ENCODE results near the gene DEFB132.

DEFB132 gene

DNA sequence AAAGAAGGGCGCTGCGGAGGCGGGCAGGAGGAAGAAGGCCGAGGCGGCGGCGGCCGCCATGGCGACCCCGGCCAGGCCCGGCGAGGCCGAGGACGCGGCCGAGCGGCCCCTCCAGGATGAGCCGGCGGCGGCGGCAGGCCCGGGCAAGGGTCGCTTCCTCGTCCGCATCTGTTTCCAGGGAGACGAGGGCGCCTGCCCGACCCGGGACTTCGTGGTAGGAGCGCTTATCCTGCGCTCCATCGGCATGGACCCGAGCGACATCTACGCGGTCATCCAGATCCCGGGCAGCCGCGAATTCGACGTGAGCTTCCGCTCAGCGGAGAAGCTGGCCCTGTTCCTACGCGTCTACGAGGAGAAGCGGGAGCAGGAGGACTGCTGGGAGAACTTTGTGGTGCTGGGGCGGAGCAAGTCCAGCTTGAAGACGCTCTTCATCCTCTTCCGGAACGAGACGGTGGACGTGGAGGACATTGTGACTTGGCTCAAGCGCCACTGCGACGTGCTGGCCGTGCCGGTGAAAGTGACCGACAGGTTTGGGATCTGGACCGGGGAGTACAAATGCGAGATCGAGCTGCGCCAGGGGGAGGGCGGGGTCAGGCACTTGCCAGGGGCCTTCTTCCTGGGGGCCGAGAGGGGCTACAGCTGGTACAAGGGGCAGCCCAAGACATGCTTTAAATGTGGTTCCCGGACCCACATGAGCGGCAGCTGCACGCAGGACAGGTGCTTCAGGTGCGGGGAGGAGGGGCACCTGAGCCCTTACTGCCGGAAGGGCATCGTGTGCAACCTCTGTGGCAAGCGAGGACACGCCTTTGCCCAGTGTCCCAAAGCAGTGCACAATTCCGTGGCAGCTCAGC lies 40.6 kb downstream of the DEFB132 start:
- DNase-seq, result peak; percentile 71
- peaks cover 52% of the 10 kb centered on the region for H3K36me3 Mint-ChIP-seq (ENCODE audit: low read depth)
- no peaks in the 10 kb centered on the region for H3K27me3 Mint-ChIP-seq
- no peaks in the 10 kb centered on the region for H3K9me3 Mint-ChIP-seq
- peak overlapping the region; percentile 92 for H3K27ac Mint-ChIP-seq
- peaks cover 52% of the 10 kb centered on the region for H3K4me1 Mint-ChIP-seq (ENCODE audit: low read depth)
- peak overlapping the region; percentile 87 for H3K4me3 Mint-ChIP-seq

DNA sequence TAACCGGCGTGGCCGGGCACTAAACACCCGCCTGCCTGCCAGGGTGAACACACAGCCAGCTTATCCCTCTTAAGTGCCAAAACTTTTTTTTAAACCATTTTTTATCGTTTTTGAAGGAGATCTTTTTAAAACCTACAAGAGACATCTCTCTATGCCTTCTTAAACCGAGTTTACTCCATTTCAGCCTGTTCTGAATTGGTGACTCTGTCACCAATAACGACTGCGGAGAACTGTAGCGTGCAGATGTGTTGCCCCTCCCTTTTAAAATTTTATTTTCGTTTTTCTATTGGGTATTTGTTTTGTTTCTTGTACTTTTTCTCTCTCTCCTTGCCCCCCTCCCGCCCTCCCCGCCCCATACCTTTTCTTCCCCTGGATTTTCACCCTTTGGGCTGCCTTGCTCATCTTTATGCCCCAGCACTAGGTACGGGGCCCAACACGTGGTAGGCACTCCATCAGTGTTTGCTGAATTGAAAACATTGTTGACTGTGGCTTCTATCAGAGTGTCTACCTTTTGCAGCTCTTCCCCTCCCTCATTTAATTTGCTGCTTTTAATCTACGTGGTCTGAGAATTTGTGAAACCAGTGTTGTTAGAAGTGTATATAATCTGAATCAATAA lies 41.4 kb downstream of the DEFB132 start:
- peaks cover 52% of the 10 kb centered on the region for H3K4me1 Mint-ChIP-seq (ENCODE audit: low read depth)
- no peaks in the 10 kb centered on the region for H3K9me3 Mint-ChIP-seq
- peak overlapping the region; percentile 87 for H3K4me3 Mint-ChIP-seq
- no peaks in the 10 kb centered on the region for H3K27me3 Mint-ChIP-seq
- peak overlapping the region; percentile 92 for H3K27ac Mint-ChIP-seq
- DNase-seq, result no peak
- peaks cover 52% of the 10 kb centered on the region for H3K36me3 Mint-ChIP-seq (ENCODE audit: low read depth)

DNA sequence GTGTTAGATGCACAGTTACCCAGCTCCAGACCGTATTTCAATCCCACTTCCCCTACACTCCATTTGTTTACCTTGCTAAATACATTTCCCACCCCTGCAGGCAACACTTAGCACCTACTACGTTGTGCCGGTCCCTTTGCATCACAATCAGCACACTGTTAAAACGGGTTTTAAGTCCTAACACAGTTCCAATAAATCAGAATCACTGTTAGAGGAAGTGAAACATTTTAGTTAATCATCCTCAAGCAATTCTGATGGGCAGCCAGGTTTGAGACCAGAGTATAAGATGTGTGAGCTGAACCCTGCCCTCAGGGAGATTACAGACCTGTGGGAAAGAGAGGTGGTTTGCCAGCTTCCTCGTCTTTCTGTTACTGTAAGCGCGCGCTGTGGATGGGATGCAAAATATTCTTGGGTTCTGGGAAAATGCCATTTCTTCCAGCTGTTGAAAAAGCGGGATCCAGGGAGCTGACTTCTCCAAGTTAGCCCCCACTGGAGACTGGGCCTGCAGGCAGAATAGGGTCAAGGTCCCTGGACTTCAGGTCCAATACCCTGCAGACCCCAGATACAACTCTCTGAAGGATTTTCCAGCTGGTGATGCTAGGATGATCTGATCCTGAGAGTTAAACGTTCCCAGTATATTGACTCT lies 42.9 kb downstream of the DEFB132 start:
- DNase-seq, result no peak
- peak overlapping the region; percentile 86 for H3K27ac Mint-ChIP-seq
- H3K36me3 Mint-ChIP-seq (ENCODE audit: low read depth), result peaks cover 52% of the 10 kb centered on the region
- peak overlapping the region; percentile 87 for H3K4me3 Mint-ChIP-seq
- peaks cover 52% of the 10 kb centered on the region for H3K4me1 Mint-ChIP-seq (ENCODE audit: low read depth)
- H3K9me3 Mint-ChIP-seq, result no peaks in the 10 kb centered on the region
- no peaks in the 10 kb centered on the region for H3K27me3 Mint-ChIP-seq

DNA sequence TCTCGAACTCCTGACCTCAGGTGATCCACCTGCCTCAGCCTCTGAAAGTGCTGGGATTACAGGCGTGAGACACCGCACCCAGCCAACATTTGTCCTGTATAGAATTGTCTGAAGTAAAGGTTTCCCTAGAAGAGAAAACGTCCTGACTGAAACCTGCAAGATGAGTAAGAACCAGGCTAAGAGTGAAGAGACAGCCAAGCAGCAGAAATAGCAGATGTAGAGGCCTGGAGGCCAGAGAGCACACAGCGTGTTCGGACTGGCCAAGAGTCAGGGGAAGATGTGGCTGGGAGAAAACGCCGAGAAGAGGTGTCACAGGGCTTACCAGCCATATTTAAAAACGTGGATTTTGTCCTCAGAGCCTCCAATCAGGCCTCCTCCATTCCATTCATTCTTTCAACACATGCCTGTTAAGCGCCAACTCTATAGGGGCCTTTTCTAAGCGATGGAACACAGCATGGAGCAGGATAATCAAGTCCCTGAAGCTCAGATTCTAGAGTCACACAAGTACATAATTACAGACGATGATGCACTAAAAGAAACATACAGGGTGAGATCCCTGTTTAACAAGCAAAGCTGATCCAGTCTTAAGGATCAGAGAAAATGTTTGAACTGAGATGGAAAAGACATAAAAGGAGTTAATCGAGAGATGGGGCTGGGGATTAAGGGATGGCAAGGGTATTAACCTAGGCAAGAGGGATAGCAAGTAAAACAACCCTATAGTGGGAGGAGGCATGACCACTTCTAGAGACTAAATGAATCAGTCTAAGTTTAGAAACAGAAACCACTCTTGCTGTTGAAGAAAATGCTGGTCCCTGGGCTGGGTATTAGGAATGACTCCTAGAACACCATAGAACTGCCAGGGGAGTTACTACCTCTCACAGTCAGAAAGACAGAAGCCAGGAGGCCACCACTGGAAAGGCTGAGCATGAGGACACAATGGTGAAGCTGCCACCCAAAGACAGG lies 44.6 kb downstream of the DEFB132 start:
- H3K4me3 Mint-ChIP-seq, result peak overlapping the region; percentile 53
- DNase-seq, result no peak

DNA sequence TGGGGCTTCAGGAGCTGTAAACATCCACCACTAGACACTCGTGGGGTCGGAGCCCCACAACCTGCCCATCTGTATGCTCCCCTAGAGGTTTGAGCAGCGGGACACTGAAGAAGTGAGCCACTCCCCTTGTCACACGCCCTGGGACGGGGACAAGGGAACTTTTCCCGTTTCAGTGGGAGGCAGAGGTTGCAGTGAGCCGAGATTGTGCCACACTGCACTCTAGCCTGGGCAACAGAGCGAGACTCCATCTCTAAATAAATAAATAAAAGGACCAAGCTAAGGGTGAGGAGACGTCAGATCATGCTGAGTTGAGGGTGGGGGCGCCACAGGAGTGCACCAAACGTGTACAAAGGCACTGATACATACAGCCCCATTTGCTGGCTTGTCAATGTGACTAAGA lies 48.2 kb downstream of the DEFB132 start:
- Mint-ChIP-seq H3K4me3 (no peak overlapping the region), H3K4me1 (ENCODE audit: low read depth) (peaks cover 33% of the 10 kb centered on the region)

More for the DNA sequence above, 44.6 kb downstream of the DEFB132 start:
- H3K36me3 Mint-ChIP-seq (ENCODE audit: low read depth), result peaks cover 48% of the 10 kb centered on the region
- no peaks in the 10 kb centered on the region for H3K9me3 Mint-ChIP-seq
- H3K27me3 Mint-ChIP-seq, result no peaks in the 10 kb centered on the region
- H3K4me1 Mint-ChIP-seq (ENCODE audit: low read depth), result peaks cover 40% of the 10 kb centered on the region
- H3K27ac Mint-ChIP-seq, result peak overlapping the region; percentile 56

DNA sequence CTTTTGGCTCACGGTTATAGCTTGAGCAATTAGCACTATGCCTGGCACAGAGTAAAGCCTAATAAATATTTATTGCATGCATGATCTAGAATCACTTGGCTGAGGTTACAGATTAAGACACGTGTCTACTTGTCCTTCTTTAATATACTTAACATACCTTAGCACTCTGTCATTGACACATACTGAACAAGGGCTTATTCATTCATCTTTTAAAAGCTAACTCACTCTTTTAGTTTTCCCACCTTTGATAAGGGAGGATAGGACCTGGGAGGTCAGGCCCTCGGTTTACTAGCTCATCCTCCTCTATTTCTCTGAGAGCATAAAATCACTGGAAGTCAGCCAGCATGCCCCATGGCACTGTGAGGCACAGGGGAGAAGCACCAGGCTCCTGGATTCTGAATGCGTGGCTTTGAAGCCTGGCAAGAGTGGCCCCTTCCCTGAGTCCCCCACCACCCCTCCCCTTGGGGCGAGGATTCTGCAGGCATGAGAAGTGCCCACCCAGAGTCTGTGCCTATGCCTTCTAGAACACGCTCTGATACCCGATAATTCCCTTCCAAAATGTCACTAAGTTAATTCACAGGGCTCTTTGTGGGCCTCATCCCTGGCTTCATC lies 51.0 kb downstream of the DEFB132 start:
- H3K27me3 Mint-ChIP-seq, result no peaks in the 10 kb centered on the region
- DNase-seq, result no peak
- peaks cover 14% of the 10 kb centered on the region for H3K4me1 Mint-ChIP-seq (ENCODE audit: low read depth)
- no peaks in the 10 kb centered on the region for H3K36me3 Mint-ChIP-seq (ENCODE audit: low read depth)
- no peak overlapping the region for H3K27ac Mint-ChIP-seq
- H3K4me3 Mint-ChIP-seq, result no peak overlapping the region
- no peaks in the 10 kb centered on the region for H3K9me3 Mint-ChIP-seq

More for the DNA sequence above, 48.2 kb downstream of the DEFB132 start:
- Mint-ChIP-seq H3K9me3 (no peaks in the 10 kb centered on the region), H3K27ac (no peak overlapping the region), H3K36me3 (ENCODE audit: low read depth) (peaks cover 17% of the 10 kb centered on the region), H3K27me3 (no peaks in the 10 kb centered on the region)
- no peak for DNase-seq

DNA sequence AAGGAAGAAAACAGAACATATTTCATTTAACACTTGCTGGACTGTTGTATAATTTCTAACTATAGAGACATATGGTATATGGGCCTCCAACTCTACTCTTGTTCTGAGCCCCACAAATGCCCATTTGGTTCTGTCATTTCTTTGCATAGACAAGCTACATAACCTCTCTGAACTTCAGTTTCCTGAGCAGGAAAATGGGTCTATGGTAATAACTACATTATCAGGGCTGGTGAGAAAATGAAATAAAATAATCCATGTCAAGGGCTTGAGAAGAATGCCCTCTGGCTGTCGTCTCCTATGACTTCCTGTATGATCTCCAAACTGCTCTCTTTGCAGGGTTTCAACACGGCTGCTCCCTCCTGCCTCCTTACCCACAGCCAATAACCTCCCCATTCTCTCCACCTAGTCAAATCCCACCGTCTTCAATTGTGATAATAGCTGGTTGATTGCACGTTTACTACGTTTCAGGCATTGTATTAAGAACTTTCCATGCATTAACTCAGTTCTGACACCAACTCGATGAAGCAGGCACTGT lies 51.8 kb downstream of the DEFB132 start:
- Mint-ChIP-seq H3K9me3 (no peaks in the 10 kb centered on the region), H3K27ac (no peak overlapping the region), H3K27me3 (no peaks in the 10 kb centered on the region), H3K4me3 (no peak overlapping the region), H3K36me3 (ENCODE audit: low read depth) (no peaks in the 10 kb centered on the region), H3K4me1 (ENCODE audit: low read depth) (peaks cover 16% of the 10 kb centered on the region)
- no peak for DNase-seq

DNA sequence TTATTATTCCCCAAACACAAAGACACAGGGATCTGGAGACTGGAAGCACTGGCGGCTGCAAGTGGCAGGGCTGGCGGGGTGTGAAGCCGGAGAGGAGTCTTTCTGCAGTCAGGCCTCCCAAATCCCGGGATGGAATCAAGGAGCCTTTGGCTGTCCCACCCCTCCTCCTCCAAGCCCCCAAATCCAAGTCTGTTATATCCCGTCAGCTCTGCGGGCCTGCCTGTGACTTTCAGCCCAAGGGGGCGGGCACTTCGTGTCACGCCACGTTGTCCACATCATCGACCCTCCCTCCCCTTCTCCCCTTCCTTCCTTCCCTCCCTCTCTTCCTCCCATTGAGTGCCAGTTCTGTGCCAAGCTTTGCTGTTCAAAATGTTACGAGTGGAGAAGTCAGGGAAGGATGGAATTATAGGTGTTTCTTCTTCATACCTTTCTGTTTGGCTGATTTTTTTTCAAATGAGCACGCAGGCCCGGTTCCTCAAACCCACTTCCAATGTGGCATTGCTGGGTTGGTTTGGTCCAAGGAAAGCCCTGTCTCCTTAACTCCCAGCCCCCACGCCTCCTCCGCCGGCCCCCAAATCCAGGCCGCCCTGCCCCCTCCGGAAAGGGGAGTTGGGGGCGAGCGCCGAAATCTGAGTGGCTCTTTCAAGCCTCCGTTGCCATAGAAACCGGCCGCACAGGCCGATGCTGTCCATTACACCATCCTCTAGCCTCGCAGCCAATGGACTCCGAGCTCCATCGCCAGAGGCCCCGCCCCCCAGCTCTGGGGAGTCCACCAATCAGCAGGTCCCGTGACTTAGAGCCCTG lies 52.5 kb downstream of the DEFB132 start:
- no peak overlapping the region for H3K27ac Mint-ChIP-seq
- DNase-seq, result peak; percentile 84
- no peaks in the 10 kb centered on the region for H3K9me3 Mint-ChIP-seq
- H3K4me1 Mint-ChIP-seq (ENCODE audit: low read depth), result peaks cover 16% of the 10 kb centered on the region
- H3K36me3 Mint-ChIP-seq (ENCODE audit: low read depth), result no peaks in the 10 kb centered on the region
- H3K4me3 Mint-ChIP-seq, result peak overlapping the region; percentile 65
- H3K27me3 Mint-ChIP-seq, result no peaks in the 10 kb centered on the region

DNA sequence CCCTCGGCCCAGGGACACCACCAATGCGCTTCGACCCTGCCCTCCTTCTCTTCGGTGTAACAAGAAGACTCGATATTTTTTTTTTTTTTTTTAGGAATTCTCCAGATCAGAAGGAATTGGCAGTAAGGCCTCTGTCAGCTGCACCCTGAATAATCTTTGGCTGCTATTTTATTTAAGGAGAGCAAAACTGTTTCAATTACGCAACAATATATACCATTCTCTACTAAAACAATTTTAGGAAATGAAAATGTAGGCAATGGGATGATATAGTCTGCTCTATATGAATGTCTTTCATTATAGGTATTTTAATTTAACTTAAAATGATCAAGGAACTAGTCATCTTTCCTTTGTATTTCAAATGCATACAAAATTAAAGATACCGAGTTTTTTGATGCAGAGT lies 53.1 kb downstream of the DEFB132 start:
- Mint-ChIP-seq H3K27ac (no peak overlapping the region), H3K4me1 (ENCODE audit: low read depth) (peaks cover 16% of the 10 kb centered on the region), H3K27me3 (no peaks in the 10 kb centered on the region), H3K4me3 (peak overlapping the region; percentile 65), H3K36me3 (ENCODE audit: low read depth) (no peaks in the 10 kb centered on the region), H3K9me3 (no peaks in the 10 kb centered on the region)
- DNase-seq, result no peak

Data from activated T-cell treated with anti-CD3 and anti-CD28 coated beads, Interleukin-2, amount 50 U/mL, for 24 hours (primary cell).